G401 (cell line): ENCODE results near the gene ETDC. TPM values are rescaled to one million over a fixed set of nuclear protein-coding genes. Genes with fewer than 3 reads are reported as not detected.

Experiments used
- DNase-seq: peaks from one replicate; pipeline ENCODE4 v3.0.0-alpha.2; 2015; ENCODE audit warnings: low spot score
- in situ Hi-C: cut with HindIII; loops from 2 replicates; pipeline ENCODE4 v1.10.0; 2016; ENCODE audit warnings: low sequenced_read_pairs, mixed read lengths
- total RNA-seq: library from RNA; depleted of rRNA; stranded (reverse); fragments of >200 nt; shearing (Covaris generic); gene quantifications from 2 replicates; pipeline ENCODE4 v1.2.3, GENCODE V29; 2014; rRNA removed

The ETDC gene
- total RNA-seq, 1 experiment from 2014 or later = not detected

- DNase-seq = no peak
- in situ Hi-C loops = no loop called here
Observed at GRCh38 chrX:135331525-135331924, 22.2 kb downstream of the ETDC start.

GRCh38 chrX:135340831-135341230 lies 31.6 kb downstream of the ETDC start:
- no peak for DNase-seq
- in situ Hi-C loops = no loop called here

- in situ Hi-C loops = no loop called here
- peak; percentile 6 for DNase-seq
Observed at GRCh38 chrX:135345107-135345589, 35.9 kb downstream of the ETDC start.

- in situ Hi-C loops = no loop called here
- DNase-seq = no peak
Observed at GRCh38 chrX:135346975-135347374, 37.7 kb downstream of the ETDC start.

- DNase-seq = no peak
- in situ Hi-C loops = no loop called here
Observed at GRCh38 chrX:135347381-135348016, 38.2 kb downstream of the ETDC start.

GRCh38 chrX:135354288-135354687 lies 45.0 kb downstream of the ETDC start:
- in situ Hi-C loops = no loop called here

More at GRCh38 chrX:135354288-135354687, 45.0 kb downstream of the ETDC start:
- no peak for DNase-seq

Other genes starting within 250 kb of the ETDC start
- gene SMIM10L2B, start 210.8 kb upstream of the ETDC start, total RNA-seq = 1.1 and 1.2 TPM in 2 replicates
- not detected in 2 replicates for gene ETDB, start 189.0 kb upstream of the ETDC start, total RNA-seq
- not detected in 2 replicates for gene CT55, start 138.1 kb upstream of the ETDC start, total RNA-seq
- not detected in 2 replicates for gene ETDA, start 57.4 kb upstream of the ETDC start, total RNA-seq
- 3.9 and 5.3 TPM in 2 replicates for gene ZNF75D, start 34.6 kb downstream of the ETDC start, total RNA-seq
- gene ZNF449, start 35.3 kb downstream of the ETDC start, total RNA-seq = 6.4 and 7.1 TPM in 2 replicates
- gene SMIM10L2A, start 112.5 kb downstream of the ETDC start, total RNA-seq = not detected in 2 replicates
- 9.8 and 10.3 TPM in 2 replicates for gene INTS6L, start 211.2 kb downstream of the ETDC start, total RNA-seq